Ovary (tissue), 3 donors: ENCODE results near the gene SPIN1.

ENCODE experiments used
- EP300 ChIP-seq: sonication (generic); formaldehyde crosslinking; IDR thresholded peaks from one replicate; pipeline ENCODE4 v1.6.1; 2017; ENCODE audit warnings: antibody characterized with exemption
- POLR2A ChIP-seq: fragments of 450-650 bp; IDR thresholded peaks from one replicate; pipeline ENCODE4 v1.6.1; 2017; ENCODE audit warnings: antibody characterized with exemption, mild to moderate bottlenecking, moderate library complexity
- TF ChIP-seq, protein P1 (sequence below), 3 donors: fragments of 450-650 bp in 2 of 3; fragments of 200-600 bp in 1 of 3; IDR thresholded peaks; one replicate each; pipeline versions ENCODE4 v1.5.1 to v1.8.0; 2016 to 2022; ENCODE audit warnings: antibody characterized with exemption in 3 of 3, mild to moderate bottlenecking in 1 of 3
- donor health status: DM: no; HTN: no; CAD: no.

DNA sequence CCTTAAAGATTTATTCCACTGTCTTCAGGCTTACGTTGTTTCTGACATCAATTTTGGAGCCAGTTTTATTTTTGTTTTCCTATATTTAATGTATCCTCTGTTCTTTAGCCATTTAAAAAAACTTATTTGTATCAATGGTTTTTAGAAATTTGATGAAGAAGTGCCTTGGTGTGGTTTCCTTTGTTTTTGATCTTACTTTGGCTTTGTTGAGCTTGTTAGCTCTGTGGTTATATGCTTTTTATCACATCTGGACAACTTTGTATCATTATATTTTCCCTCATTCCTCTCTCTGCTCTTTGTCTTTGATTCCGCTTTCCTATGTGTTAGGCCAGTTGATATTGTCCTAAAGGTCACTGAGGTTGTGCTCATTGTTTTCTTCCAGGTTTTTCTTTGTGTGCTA, 58.5 kb downstream of the SPIN1 start:
- no peak for TF ChIP-seq POLR2A
- TF ChIP-seq, protein P1, sequence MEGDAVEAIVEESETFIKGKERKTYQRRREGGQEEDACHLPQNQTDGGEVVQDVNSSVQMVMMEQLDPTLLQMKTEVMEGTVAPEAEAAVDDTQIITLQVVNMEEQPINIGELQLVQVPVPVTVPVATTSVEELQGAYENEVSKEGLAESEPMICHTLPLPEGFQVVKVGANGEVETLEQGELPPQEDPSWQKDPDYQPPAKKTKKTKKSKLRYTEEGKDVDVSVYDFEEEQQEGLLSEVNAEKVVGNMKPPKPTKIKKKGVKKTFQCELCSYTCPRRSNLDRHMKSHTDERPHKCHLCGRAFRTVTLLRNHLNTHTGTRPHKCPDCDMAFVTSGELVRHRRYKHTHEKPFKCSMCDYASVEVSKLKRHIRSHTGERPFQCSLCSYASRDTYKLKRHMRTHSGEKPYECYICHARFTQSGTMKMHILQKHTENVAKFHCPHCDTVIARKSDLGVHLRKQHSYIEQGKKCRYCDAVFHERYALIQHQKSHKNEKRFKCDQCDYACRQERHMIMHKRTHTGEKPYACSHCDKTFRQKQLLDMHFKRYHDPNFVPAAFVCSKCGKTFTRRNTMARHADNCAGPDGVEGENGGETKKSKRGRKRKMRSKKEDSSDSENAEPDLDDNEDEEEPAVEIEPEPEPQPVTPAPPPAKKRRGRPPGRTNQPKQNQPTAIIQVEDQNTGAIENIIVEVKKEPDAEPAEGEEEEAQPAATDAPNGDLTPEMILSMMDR (IDR thresholded peaks at IDR 0.05) = no peak
- no peak for TF ChIP-seq EP300
